GM12878 (cell line): ENCODE results near the gene CTNNA3. TPM values are rescaled to one million over a fixed set of nuclear protein-coding genes. Genes with fewer than 3 reads are reported as not detected.

Source experiments
- ATAC-seq: fragments of 200-7000 bp; cut with Tn5 transposase; 3 replicates; pipeline ENCODE4 v1.9.1; 2020; ENCODE audit warnings: mild to moderate bottlenecking, moderate library complexity
- BruUV-seq: library from RNA; stranded (reverse); fragments of 400-500 nt; replicated peaks from 2 replicates; lab custom pipeline; 2021; lab: Mats Ljungman, UMichigan
- CTCF ChIA-PET: fragments of 300-600 bp; sonication (Branson Sonifier 250); formaldehyde crosslinking; extraction: SDS; loops from one replicate; lab custom pipeline; 2021; ENCODE audit warnings: inconsistent platforms; lab: Yijun Ruan, JAX
- POLR2A ChIA-PET: fragments of 350-600 bp; formaldehyde crosslinking; extraction: SDS; loops from one replicate; lab custom pipeline; 2021; ENCODE audit warnings: inconsistent platforms; lab: Charles Lee
- RAD21 ChIA-PET: fragments of 300-600 bp; sonication (Branson Sonifier 250); formaldehyde crosslinking; loops from one replicate; lab custom pipeline; 2023; ENCODE audit warnings: antibody characterized with exemption; ENCODE audit not compliant: unreplicated experiment; lab: Charles Lee
- SMC1A ChIA-PET: fragments of 300-600 bp; sonication (Branson Sonifier 250); formaldehyde crosslinking; loops from one replicate; lab custom pipeline; 2023; ENCODE audit not compliant: unreplicated experiment, uncharacterized antibody; lab: Charles Lee
- DNase-seq: peaks from one replicate; pipeline ENCODE4 v3.0.0-alpha.2; 2011; ENCODE audit warnings: low read depth, low spot score
- FAIRE-seq: peaks from 3 replicates; lab custom pipeline; 2011; peaks lifted over from hg19 to GRCh38; lab: Jason Lieb, UNC
- H2AFZ ChIP-seq: 2 replicates; pipeline ENCODE4 v1.6.0; 2011; ENCODE audit warnings: low read depth, low read length, control low read depth; ENCODE audit not compliant: control insufficient read depth
- H3K27ac ChIP-seq: 2 replicates; pipeline ENCODE4 v1.5.1; 2011; ENCODE audit warnings: control low read depth; ENCODE audit not compliant: control insufficient read depth, insufficient read depth
- H3K27me3 ChIP-seq, 2 experiments: replicated peaks in 1 of 2; 2 replicates each; pipeline versions ENCODE4 v1.6.0 to v1.6.1; 2011; ENCODE audit warnings: low read length in 1 of 2; ENCODE audit not compliant: control insufficient read depth in 2 of 2, insufficient read depth in 2 of 2
- H3K36me3 ChIP-seq, 2 experiments: 2 replicates each; pipeline ENCODE4 v1.5.1; 2011; ENCODE audit warnings: low read length in 1 of 2; ENCODE audit not compliant: control insufficient read depth in 2 of 2, insufficient read depth in 2 of 2
- H3K4me1 ChIP-seq: 2 replicates; pipeline ENCODE4 v1.6.1; 2011; ENCODE audit warnings: mild to moderate bottlenecking, low read length, moderate library complexity, mixed read lengths; ENCODE audit not compliant: control insufficient read depth, insufficient read depth
- H3K4me2 ChIP-seq: 2 replicates; pipeline ENCODE4 v1.6.0; 2011; ENCODE audit warnings: control low read depth; ENCODE audit not compliant: control insufficient read depth, insufficient read depth
- H3K4me3 ChIP-seq: fragments of 200-600 bp; sonication (generic); 2 replicates; pipeline ENCODE4 v1.5.1; 2016
- H3K79me2 ChIP-seq: 2 replicates; pipeline ENCODE4 v1.6.0; 2011; ENCODE audit warnings: low read length; ENCODE audit not compliant: control insufficient read depth, insufficient read depth
- H3K9ac ChIP-seq: 2 replicates; pipeline ENCODE4 v1.8.0; 2011; ENCODE audit warnings: low read length, control low read depth, mixed read lengths; ENCODE audit not compliant: control insufficient read depth, insufficient read depth
- H3K9me3 ChIP-seq: replicated peaks from 3 replicates; pipeline ENCODE4 v1.5.1; 2011; ENCODE audit warnings: mild to moderate bottlenecking, low read length; ENCODE audit not compliant: control insufficient read depth, insufficient read depth
- H4K20me1 ChIP-seq: 2 replicates; pipeline ENCODE4 v1.6.0; 2011; ENCODE audit not compliant: control insufficient read depth, insufficient read depth
- ATF2 ChIP-seq: IDR thresholded peaks from 2 replicates; pipeline ENCODE4 v1.6.1; 2012; ENCODE audit warnings: low read length, inconsistent platforms
- BACH1 ChIP-seq: fragments of 450-650 bp; IDR thresholded peaks from 2 replicates; pipeline ENCODE4 v1.6.1; 2017; ENCODE audit warnings: mild to moderate bottlenecking, borderline replicate concordance
- MTA2 ChIP-seq: fragments of 450-650 bp; IDR thresholded peaks from 2 replicates; pipeline ENCODE4 v1.6.1; 2016; ENCODE audit warnings: low read depth, mild to moderate bottlenecking, moderate library complexity
- MYC ChIP-seq: IDR thresholded peaks from 2 replicates; pipeline ENCODE4 v1.6.1; 2011; ENCODE audit warnings: mild to moderate bottlenecking, low read length, moderate library complexity, inconsistent platforms; ENCODE audit not compliant: insufficient read depth, insufficient replicate concordance, insufficient read length, severe bottlenecking
- NFXL1 ChIP-seq: fragments of 450-650 bp; IDR thresholded peaks from 2 replicates; pipeline ENCODE4 v1.6.1; 2017; ENCODE audit warnings: antibody characterized with exemption, mild to moderate bottlenecking, borderline replicate concordance
- PAX5 ChIP-seq: IDR thresholded peaks from 2 replicates; pipeline ENCODE4 v1.6.1; 2011; ENCODE audit warnings: low read depth, low read length, borderline replicate concordance
- RUNX3 ChIP-seq: IDR thresholded peaks from 2 replicates; pipeline ENCODE4 v1.6.1; 2012; ENCODE audit warnings: low read length, inconsistent platforms
- TAF1 ChIP-seq: IDR thresholded peaks from 2 replicates; pipeline ENCODE4 v1.6.1; 2011; ENCODE audit warnings: mild to moderate bottlenecking, low read depth, low read length, borderline replicate concordance
- USF2 ChIP-seq: IDR thresholded peaks from 2 replicates; pipeline ENCODE4 v1.6.1; 2011; ENCODE audit warnings: low read depth, low read length, improper control_type of control experiment, borderline replicate concordance
- WRNIP1 ChIP-seq: IDR thresholded peaks from 2 replicates; pipeline ENCODE4 v1.6.1; 2011; ENCODE audit warnings: low read depth, low read length, improper control_type of control experiment, borderline replicate concordance
- ZNF24 ChIP-seq: fragments of 450-650 bp; IDR thresholded peaks from 2 replicates; pipeline ENCODE4 v1.6.1; 2017; ENCODE audit warnings: antibody characterized with exemption, mild to moderate bottlenecking
- WGBS: methylation state at CpG from one replicate; pipeline ENCODE4 v1.1.6; 2016; ENCODE audit warnings: low lambda C conversion rate; ENCODE audit not compliant: insufficient replicate concordance, insufficient coverage; ENCODE audit errors: missing lambda C conversion rate; 5-methylcytosine and 5-hydroxymethylcytosine counted together
- in situ Hi-C: fragments of 300-500 bp; cut with MboI; formaldehyde crosslinking; loops from 9 replicates; pipeline ENCODE4 v1.14.3; 2018; ENCODE audit warnings: mixed read lengths
- intact Hi-C: fragments of 100-400 bp; cut with micrococcal nuclease; formaldehyde crosslinking; loops from one replicate; pipeline ENCODE4 v1.14.2; 2022; ENCODE audit not compliant: unreplicated experiment
- polyA plus RNA-seq, 11 experiments: library from polyadenylated mRNA; depleted of rRNA in 4 of 11; unstranded in 6 of 11; stranded (reverse) in 5 of 11; fragments of >200 nt; fragmentation: Nextera tagmentation in 4 of 11; fragmentation: Illumina TruSeq in 1 of 11; extraction: Ambion mirVana in 4 of 11; extraction: Trizol in 1 of 11; gene quantifications; 1 replicate in 1 of 11; 2 replicates in 10 of 11; pipeline versions ENCODE4 v1.2.1 to v1.2.3, GENCODE V29; 2011 to 2016; ENCODE audit warnings: inconsistent platforms in 2 of 11, missing spikeins in 2 of 11, low read depth in 1 of 11
- total RNA-seq, 4 experiments: library from RNA; depleted of rRNA in 3 of 4; stranded (reverse); fragments of >200 nt in 3 of 4; fragmentation: Illumina TruSeq in 1 of 4; extraction: Trizol in 1 of 4; gene quantifications; 2 replicates each; pipeline versions ENCODE4 v1.2.1 to v1.2.3, GENCODE V29; 2013 to 2021

The CTNNA3 gene
- total and polyA plus RNA-seq, 10 of the 15 experiments (the other 5 are each of a cell fraction or from before 2014, with no cell fraction given), result under 0.01 to 4.5 (median 0.22) TPM; not detected in 2

GRCh38 chr10:66882271-66882670, 813.7 kb downstream of the CTNNA3 start:
- in situ Hi-C loops, result no loop called here
- FAIRE-seq (no peak), DNase-seq (no peak), ATAC-seq (no peak)
- Histone ChIP-seq H3K4me2 (no peak overlapping the region), H3K9ac (no peak overlapping the region), H3K79me2 (no peaks in the 10 kb centered on the region), H3K9me3 (no peaks in the 10 kb centered on the region), H4K20me1 (no peaks in the 10 kb centered on the region), H3K4me1 (no peaks in the 10 kb centered on the region), H2AFZ (no peak overlapping the region), H3K36me3 (no peaks in the 10 kb centered on the region), H3K27me3 (no peaks in the 10 kb centered on the region), H3K27ac (no peak overlapping the region), H3K4me3 (no peak overlapping the region)
- ChIA-PET SMC1A (interaction anchor here (1.4 kb wide), 1 partner anchor 18 kb away, joined by 4 read pairs; no protein-coding TSS in a partner anchor), RAD21 (no interaction called here), POLR2A (no interaction called here), CTCF (interaction anchor here (1.1 kb wide), 1 partner anchor 10 kb away, joined by 3 read pairs; no protein-coding TSS in a partner anchor)
- no TSS peak for BruUV-seq
- intact Hi-C loops, result no loop called here
- 0% methylated on average over 2 of the region's 2 CpGs for WGBS
- TF ChIP-seq WRNIP1, result no peak
- TF ChIP-seq ATF2, result no peak
- no peak for TF ChIP-seq BACH1
- TF ChIP-seq TAF1, result no peak
- TF ChIP-seq PAX5, result no peak
- no peak for TF ChIP-seq MYC
- TF ChIP-seq ZNF24, result no peak
- no peak for TF ChIP-seq USF2
- TF ChIP-seq RUNX3, result no peak
- no peak for TF ChIP-seq NFXL1
- no peak for TF ChIP-seq MTA2
